ENCODE measurements around the gene VTI1A.
A peak's percentile ranks its signal among the peaks of the same experiment; 100 is the strongest.

VTI1A gene

DNA sequence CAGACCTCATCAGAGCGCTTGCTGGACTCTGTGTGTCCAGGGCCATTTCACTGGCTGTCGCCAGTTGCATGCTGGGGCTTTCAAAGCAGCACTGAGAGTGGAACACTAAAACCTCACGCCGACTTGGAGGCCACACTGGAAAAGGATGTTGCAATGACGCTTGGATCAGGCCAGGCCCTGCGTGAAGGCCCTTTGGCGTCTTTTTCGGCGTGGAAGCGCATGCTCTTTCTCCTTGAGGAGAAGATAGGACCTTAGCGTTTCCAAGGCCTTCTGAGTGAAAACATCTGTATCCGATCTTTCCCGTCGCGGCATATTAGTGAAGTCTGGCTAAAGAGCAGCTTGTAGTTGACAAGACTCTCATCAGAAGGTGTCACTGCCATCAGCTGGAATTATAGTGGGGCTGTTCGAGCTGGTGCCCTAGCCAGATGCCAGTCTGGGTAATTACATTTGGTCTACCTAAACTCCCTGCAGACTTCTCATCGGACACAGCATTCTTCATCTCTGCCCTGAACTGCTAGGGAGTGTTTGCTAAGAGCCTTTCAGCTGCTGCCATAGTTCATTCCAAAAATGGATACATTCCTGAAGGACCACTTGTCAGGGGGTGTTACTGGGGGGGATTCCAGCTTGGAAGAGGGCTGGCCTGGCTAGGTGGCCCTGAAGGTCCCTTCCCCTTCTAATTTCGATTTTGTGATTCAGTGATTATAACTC lies 335.3 kb downstream of the VTI1A start:
- DNase-seq: no peak

DNA sequence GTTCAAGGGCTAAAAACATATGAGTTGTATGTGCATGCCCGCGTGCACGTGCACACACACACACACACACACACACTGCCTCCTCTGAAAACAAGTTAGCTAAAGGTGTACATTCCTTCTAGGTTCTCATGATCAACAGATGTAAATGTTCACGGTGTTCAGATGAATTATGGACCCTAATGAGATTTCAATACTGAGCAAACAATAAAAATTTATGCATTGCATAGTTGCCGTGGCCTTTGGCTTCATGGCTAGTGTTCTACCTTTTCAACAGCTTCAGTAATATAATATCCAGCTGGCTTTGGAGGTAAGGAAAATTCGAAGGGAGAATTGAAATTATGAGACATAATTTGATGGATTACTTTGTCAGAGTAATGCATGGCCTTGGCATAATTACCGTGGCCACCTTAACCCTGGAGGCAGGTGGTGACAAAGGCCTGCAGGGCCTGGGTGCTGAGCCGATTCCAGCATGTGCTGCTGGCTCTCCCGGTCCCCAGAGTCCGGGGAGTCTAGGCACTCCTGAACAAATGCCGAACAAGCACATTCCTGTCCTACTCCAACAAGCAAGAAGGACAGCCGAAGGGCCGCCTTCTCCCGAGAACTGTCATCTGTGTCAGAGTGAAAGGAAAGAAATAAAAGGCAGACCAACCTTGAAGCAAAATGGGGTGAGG lies 336.5 kb downstream of the VTI1A start:
- DNase-seq: no peak

DNA sequence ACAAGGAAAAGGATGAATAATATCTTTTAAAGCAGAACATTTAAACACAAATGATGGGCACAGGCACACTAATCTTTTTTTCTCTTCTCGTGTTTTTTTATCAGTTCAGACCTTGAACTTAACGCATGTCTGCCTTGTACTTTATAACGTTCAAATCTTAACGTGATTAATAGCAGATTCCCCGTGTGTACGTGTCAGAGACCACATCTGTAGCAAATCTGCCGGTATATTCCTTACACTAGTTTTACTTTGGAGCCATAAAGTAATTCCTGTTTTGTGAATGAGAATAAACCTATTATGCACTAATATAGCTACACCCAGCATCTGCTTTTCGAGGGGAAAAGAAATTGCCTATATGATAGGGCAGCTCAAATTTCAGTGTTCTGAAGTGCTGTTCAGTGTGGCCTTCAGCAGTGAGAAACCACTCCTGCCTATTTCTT lies 337.0 kb downstream of the VTI1A start:
- no peak for DNase-seq

DNA sequence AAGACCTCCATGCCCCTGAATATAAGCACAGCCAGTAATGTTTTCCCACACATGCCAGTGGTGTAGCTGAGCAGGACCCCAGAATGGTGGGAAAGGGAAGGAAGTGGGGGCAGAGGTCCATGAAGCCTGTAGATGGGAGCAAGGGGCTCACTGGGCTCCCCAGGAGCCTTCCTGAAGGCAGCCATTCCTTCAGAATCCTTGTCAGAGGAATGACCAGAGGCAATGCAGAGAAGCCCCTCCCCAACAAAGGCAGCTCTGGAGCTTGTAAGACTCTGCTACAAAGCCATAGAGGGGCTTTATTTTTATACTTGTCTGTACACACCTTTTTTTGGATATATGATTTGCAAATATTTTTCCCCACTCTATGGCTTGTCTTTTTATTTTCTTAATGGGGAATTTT lies 338.1 kb downstream of the VTI1A start:
- DNase-seq: no peak

DNA sequence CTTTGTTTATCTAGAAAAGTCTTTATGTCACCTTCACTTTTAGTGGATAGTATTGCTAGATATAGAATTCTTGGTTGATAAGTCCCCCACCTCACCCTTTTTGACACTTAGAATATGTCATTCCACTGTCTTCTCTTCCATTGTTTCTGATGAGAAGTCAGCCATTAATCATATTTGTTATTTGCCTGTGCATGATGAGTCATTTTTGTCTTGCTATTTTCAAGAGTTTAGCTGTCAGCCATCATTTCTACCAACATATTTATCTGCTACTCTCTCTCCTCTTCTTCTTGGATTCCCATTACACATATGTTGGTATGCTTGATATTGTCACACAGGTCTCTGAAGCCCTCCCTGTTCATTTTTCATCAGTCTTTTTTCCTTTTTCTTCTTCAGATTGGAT lies 342.2 kb downstream of the VTI1A start:
- no peak for DNase-seq

DNA sequence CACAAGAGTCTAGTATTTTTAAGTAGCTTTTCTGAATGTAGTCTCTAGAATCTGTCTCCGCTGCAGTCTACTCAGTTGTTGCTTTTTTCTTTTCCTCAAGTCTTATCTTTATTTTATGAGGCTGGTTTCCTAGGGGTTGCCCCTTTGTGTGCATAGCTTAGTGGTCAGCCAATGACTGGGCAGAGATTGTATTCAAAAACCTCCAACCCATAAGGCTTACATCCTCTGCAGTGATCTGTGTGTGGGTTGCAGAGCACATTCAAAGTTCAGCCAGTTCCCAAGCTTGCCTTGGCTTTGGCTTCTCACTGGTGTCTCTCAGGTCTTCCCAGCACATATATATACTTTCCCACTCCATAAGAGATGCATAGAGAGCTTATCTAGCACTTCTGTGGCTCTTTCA lies 343.0 kb downstream of the VTI1A start:
- no peak for DNase-seq

DNA sequence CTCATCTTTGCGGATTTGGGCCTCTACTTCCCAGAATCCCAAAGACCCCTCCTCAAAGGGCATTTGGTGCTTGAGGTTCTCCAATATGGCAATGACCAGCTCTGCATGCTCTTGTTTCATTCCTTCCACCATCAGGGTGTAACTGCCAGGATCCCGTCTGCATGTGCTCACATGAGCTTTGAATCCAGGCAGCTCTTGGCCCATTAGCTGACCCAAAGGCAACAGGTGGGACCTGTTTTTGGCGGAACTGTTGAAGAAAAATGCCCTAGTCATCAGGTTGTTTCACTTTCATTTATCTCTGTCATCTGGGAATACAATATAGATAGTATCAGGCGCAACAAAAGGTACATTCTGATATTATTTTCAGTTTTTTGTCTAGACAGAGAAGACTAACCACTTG lies 343.9 kb downstream of the VTI1A start:
- DNase-seq: no peak

DNA sequence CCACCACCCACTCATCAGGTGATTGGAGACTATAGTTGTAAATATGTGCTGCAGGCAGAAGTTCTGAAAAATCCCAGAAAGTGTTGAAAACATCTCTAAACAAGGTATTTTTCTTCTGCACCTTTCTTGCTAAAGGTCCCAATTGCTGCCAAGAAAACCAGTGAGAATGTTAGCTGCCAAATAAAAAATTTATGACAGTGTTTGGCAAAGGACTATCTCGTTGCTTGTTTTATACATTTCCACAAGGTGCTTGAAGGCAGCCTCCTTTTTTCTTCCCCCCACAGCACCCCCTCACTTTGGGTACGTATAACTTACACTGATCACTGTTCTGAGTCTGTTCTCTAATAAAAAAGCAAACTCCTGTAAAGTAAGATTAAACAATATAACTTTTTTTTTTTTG lies 344.4 kb downstream of the VTI1A start:
- DNase-seq: no peak

DNA sequence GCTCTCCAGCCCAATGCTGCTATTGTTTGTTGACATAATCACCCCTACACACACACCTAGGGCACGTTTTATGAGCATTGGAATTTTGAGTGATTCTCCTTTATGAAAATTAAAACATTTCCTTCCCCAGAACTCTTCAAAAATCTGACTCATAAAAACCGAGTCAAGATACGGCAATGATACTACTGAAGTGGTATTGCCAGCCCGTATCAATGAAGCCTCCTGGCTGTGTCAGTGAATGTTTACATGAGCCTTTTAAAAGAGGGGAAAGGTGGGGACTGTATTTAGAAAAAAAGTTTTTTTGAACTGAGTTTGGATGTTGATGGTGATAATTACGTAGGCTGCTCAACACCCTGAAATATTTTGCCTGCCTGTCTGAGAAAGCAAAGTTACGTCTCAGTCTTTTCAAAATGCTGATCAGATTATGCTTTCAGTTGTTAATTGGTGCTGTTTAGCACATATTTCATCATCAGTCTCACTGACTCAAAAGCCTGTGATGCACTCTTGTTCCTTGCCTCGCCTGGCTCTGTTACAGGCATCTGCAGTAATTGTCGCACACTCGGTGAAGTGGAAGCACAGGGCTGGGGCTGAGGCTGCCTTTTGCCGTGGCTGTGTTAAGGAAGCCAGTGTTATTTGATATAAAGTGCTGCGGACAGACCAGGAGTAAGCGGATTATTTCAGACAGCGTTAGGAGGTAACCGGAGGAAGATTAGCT lies 345.6 kb downstream of the VTI1A start:
- peak in 36 of 56 donors; percentile 4 to 65 (median 26) for DNase-seq

DNA sequence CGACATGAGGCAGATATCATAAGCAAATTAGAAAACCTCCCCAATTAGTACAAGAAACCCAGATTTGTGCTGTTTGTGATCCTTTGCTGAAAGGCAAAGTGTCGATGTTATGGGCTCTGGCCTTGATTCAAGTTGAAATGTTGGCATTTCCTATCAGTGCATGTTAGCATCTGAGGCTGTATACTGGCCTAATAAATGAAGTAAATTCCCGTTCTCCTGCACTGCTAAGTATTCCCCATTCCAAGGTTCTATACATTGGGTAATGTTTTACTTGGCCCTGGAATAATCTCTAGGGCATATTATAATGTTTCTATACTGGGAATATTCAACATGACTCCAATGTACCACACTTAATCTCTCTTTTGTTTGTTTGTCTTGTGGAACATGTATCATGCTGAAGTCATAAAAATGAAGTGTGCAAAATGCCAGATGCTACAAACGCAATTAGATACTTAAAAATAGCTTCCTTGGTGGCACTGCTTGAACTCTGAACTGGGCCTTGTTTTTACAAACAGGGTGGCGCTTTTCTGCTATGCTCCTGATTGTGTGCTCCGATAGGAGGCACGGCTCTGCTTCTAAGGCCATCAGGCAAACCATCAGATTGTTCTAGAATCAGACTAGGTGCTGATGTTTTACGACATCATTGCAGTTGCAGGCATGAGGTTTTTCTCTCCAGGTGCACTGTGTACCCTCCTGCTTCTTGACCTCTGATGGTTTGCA lies 346.3 kb downstream of the VTI1A start:
- no peak for DNase-seq

DNA sequence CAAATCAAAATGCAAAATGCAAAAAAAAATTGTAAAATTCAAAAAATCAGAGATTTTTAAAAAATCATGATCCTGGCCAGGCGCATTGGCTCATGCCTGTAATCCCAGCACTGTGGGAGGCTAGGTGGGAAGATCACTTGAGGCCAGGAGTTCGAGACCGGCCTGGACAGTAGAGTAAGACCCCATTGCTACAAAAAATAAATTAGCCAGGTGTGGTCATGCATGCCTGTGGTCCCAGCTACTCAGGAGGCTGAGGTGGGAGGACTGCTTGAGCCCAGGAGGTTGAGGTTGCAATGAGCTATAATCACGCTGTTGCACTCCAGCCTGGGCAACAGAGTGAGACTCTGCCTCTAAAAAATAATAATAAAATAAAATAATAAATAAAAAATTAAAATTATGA lies 347.2 kb downstream of the VTI1A start:
- DNase-seq: no peak

DNA sequence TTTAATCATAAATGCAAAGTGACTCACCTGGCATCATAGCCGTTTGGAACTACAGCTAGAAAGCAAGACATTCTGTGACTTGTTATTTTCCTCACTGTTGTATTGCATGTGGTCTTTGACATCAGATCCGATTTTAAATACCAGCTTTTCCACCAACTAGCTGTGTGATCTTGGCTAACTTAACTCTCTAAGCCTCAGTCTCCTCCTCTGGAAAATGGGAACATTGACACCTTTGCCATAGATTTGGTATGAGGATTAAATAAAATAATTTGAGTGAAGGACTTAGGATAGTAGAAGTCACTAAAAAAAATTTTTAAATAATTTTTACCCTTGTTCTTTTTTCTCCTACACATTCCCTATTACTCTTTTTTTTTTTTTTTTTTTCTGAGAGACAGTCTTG lies 348.1 kb downstream of the VTI1A start:
- no peak for DNase-seq

DNA sequence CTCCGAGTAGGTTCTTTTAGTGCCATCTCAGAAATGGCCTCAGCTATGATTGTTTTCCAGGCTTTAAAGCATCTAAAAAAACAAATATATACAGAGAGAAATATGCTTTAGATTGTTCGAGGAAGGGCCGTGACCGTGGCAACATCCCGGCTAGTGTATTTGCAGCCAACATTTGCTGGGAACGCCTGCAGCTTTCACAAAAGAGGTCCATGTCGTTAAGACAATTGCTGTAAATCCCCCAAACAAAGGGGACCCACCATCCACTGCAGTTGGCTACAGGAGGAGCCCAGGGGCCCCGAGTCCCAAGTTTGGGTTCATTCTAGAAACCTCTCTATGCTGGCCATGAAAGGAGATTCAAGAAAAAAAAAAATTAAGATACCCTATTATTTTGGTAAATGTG lies 350.2 kb downstream of the VTI1A start:
- DNase-seq: no peak

DNA sequence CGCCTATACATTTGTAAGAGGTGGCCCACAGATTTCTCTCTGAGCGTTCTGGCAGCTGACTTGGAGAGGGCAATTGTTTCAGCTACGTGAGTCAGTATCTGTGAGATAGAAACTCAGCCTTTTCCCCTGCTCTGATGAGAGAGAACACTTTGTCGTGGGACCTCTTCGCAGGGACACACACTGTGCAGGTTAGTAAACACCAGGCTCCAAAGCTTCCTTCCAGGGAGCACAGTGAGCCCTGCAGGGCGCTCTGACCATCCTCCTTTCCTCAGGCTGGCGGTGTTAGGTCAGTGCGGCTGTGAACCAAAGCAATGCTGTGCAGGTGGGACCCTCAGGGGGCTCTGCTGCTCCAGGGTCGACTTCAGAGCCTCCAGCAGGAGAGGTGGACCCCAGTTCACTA lies 350.8 kb downstream of the VTI1A start:
- no peak for DNase-seq

DNA sequence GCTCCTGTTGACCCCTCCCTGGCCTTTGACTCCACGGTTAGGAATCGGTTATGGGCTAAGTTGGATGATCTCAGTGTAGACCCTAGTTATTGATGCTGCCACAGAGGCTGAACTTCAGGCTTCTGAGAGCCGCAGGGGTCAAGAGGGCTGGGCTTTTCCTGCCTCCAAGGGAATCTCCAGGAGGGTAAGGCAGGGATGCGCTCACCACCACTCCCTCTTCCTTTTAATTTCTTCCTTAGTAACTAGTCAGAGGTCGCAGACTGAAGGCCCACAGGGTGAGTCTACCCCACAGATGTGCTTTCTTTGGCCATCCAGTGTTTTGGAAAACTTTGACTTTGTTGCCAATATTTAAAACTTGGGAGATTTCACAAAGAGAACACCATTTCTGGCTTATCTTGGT lies 352.0 kb downstream of the VTI1A start:
- DNase-seq: no peak

DNA sequence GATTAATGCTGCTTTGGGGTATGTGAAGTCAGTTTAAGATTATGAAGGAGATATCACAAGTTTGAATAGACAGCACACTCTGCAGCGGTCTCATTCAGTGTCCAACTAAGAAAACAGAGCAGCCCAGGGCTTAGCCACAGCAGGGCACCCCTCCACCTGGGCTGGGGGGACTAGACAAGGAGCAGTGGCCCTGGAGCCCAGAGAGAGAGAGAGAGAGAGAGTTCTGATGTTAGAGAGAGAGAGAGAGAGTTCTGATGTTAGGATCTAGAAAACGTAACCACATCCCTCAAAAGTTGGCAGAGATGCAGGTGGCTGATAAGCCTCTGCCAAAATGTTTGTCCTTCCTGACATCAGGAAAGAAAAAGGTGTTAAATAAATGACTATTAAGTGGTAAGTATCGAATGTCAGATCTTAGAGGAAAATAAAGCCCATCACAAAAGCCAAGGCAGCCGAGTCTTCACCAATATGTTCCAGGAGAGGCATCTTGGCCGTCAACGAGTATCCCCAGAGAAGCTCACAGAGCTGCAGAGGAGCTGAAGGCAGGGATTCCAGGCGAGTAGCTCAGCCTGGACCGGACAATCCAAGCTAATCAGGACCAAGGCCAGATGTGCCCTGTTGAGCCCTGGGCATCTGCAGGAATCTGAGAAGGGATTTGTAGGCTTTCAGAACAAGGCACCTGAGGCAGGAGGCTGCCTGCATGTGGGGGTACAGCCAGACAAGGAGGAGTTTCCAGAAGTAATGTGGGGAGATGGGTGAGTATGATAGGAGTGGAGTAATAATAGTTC lies 352.9 kb downstream of the VTI1A start:
- no peak for DNase-seq

DNA sequence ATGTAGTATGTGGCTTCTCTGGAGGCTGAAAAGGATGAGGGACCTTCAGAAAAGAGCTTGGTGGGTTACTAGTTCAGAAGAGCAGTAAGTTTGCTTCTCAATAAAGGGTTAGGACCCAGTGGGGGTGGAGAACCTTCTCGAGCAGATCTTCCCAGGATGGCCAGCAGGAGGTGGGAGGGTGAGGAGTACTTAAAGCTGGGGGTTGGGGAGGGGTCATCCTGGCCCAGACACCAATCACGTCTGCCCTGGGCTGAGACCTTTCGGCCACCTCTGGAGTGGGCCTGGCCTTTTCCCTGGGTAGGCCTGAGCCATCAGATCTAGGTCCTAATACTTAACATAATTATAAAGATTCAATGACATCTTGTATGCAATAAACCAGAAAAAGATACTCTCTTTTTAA lies 354.0 kb downstream of the VTI1A start:
- no peak for DNase-seq

DNA sequence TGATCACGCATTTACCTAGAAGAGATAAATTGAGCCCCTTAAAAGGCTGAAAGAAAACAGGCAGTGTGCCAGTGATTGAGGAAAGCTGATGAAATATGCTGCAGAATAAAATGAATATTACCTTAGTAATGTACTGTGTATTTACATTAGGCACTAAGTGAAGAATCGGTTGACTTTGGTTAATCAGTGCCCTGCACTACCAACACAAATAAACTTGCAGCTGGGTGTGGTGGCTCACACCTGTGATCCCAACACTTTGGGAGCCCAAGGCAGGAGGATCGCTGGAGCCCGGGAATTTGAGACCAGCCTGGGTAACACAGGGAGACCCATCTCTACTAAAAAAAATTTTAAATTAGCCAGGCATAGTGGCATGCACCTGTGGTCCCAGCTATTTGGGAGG lies 354.7 kb downstream of the VTI1A start:
- no peak for DNase-seq

DNA sequence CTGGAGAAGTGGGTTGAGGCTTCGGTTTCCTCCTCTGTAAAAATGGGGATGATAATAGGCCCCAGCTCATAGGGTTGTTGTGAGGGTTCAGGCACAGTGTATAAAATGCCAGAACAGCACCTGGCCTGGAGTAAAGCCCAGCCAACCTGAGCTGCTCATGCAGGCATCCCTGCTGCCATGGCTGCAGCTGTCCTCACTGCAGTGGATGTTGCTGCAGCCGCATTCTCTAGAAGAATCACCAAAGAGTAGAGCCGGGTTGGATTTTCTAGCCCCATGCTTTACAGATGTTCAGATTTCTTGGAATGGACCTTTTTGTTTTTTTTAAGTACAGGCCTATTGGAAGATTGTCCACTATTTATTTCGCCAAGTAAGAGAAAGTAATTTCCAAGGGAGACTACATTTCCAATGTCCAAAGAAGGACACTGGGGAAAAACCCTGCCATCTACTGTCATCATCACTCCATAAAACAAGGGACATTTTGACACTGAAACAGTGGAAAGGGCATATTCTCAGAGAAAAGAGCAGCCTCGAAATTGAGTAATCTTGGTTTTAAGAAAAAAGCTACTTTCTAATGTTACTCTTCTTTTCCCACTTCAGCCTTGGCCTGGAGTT lies 355.5 kb downstream of the VTI1A start:
- DNase-seq: no peak

DNA sequence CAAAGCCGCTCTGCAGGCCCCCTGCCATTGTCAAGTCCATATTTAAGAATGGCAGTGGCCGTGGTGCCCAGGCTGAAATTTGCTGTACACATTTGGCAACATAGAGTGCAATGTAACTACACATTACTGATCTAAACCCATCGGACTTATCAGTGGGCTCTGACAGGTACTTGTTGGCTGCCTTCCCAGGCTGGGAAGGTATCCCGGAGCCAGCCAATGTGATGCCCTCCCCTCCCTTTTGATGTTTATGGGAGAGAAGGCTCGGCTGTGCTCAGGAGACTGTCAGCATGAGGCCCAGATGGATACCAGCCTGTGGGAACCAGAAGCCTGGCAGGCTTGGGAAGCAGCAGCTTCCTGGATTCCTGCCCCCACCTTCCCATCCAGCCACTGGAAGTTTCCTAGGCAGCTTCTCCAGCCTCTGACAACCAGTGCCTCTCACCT lies 357.0 kb downstream of the VTI1A start:
- DNase-seq: peak in 6 of 56 donors; percentile 6 to 37 (median 22)

DNA sequence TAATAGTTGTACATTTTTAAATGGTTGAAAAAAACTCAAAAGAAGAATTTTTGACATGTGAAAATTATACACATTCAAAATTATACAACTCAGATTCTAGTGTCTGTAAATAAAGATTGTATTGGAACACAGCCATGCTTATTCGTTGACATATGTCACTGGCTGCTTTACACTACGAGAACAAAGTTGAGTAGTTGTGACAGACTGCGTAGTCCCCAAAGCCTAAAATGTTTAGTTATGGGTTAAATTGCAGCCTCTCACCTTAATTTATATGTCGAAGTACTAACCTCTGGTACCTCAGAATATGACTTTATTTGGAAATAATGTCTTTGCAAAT lies 358.2 kb downstream of the VTI1A start:
- no peak for DNase-seq
